Thyroid gland (tissue), 4 donors: ENCODE results near the gene DEFB123. TPM values are rescaled to one million over a fixed set of nuclear protein-coding genes. Genes with fewer than 3 reads are reported as not detected.
"Not testable (repeated sequence)": the region's sequence is repeated elsewhere in the genome, so short reads cannot be mapped to it uniquely, and the experiment has no call there.

ENCODE experiments used
- DNase-seq, 2 donors: peaks; one replicate each; pipeline ENCODE4 v3.0.0-alpha.2; 2019
- H3K27ac ChIP-seq, 3 donors: fragments of 200-600 bp; sonication (generic); 1 replicate in 2 of 3; 2 replicates in 1 of 3; pipeline ENCODE4 v1.5.1; 2016 to 2019; ENCODE audit warnings: mild to moderate bottlenecking in 1 of 3, moderate library complexity in 1 of 3
- H3K27me3 ChIP-seq: fragments of 200-600 bp; sonication (generic); one replicate; pipeline ENCODE4 v1.5.1; 2019
- H3K36me3 ChIP-seq, 2 donors: fragments of 200-600 bp; sonication (generic); one replicate each; pipeline ENCODE4 v1.5.1; 2016 to 2019
- H3K4me1 ChIP-seq, 2 donors: fragments of 200-600 bp; sonication (generic); one replicate each; pipeline ENCODE4 v1.5.1; 2017 to 2019
- H3K4me3 ChIP-seq, 3 donors: fragments of 200-600 bp; sonication (generic); replicated peaks in 1 of 3; 1 replicate in 2 of 3; 2 replicates in 1 of 3; pipeline ENCODE4 v1.5.1; 2016; ENCODE audit warnings: mild to moderate bottlenecking in 1 of 3
- H3K9me3 ChIP-seq: fragments of 200-600 bp; sonication (generic); one replicate; pipeline ENCODE4 v1.5.1; 2017
- POLR2A ChIP-seq, 2 donors: fragments of 450-650 bp; IDR thresholded peaks; one replicate each; pipeline ENCODE4 v1.6.1; 2017; ENCODE audit warnings: antibody characterized with exemption in 2 of 2, mild to moderate bottlenecking in 2 of 2, moderate library complexity in 1 of 2
- WGBS, 2 donors: methylation state at CpG; one replicate each; pipeline ENCODE4 v1.1.5; 2017; 5-methylcytosine and 5-hydroxymethylcytosine counted together
- intact Hi-C: fragments of 100-400 bp; cut with DNase I; formaldehyde crosslinking; loops from one replicate; pipeline ENCODE4 v1.15.1; 2023
- total RNA-seq, 4 donors: library from RNA; depleted of rRNA; stranded (reverse); fragments of >200 nt; gene quantifications; one replicate each; pipeline ENCODE4 v1.2.3, GENCODE V29; 2016
- TF ChIP-seq, protein P1 (sequence below), 6 experiments: fragments of 200-600 bp in 3 of 6; fragments of 450-650 bp in 3 of 6; sonication (generic) in 3 of 6; IDR thresholded peaks; one replicate each; pipeline ENCODE4 v1.5.1; 2016 to 2019; ENCODE audit warnings: antibody characterized with exemption in 6 of 6, mild to moderate bottlenecking in 2 of 6, inconsistent platforms in 1 of 6, moderate library complexity in 1 of 6

Gene DEFB123
- total RNA-seq, 4 donors from 2014 or later, result 6.9 TPM; not detected in 3

- Histone ChIP-seq H3K36me3 (no peaks in the 10 kb centered on the region), H3K27ac (no peak overlapping the region), H3K4me3 (no peak overlapping the region), H3K9me3 (no peaks in the 10 kb centered on the region), H3K4me1 (no peaks in the 10 kb centered on the region), H3K27me3 (no peaks in the 10 kb centered on the region)
- WGBS, 2 donors, result 47 to 62% methylated on average over 1 of the region's 1 CpG
- DNase-seq, result no peak
- TF ChIP-seq, protein P1, sequence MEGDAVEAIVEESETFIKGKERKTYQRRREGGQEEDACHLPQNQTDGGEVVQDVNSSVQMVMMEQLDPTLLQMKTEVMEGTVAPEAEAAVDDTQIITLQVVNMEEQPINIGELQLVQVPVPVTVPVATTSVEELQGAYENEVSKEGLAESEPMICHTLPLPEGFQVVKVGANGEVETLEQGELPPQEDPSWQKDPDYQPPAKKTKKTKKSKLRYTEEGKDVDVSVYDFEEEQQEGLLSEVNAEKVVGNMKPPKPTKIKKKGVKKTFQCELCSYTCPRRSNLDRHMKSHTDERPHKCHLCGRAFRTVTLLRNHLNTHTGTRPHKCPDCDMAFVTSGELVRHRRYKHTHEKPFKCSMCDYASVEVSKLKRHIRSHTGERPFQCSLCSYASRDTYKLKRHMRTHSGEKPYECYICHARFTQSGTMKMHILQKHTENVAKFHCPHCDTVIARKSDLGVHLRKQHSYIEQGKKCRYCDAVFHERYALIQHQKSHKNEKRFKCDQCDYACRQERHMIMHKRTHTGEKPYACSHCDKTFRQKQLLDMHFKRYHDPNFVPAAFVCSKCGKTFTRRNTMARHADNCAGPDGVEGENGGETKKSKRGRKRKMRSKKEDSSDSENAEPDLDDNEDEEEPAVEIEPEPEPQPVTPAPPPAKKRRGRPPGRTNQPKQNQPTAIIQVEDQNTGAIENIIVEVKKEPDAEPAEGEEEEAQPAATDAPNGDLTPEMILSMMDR (IDR thresholded peaks at IDR 0.05), result no peak
- no peak for TF ChIP-seq POLR2A (IDR thresholded peaks at IDR 0.05)
- intact Hi-C loops, result no loop called here
These were observed 30.4 kb upstream of the DEFB123 start for GRCh38 chr20:31410011-31410410.

GRCh38 chr20:31414381-31414780 lies 26.1 kb upstream of the DEFB123 start:
- Histone ChIP-seq H3K9me3 (no peaks in the 10 kb centered on the region), H3K4me3 (no peak overlapping the region), H3K36me3 (no peaks in the 10 kb centered on the region), H3K27me3 (no peaks in the 10 kb centered on the region), H3K27ac (no peak overlapping the region), H3K4me1 (no peaks in the 10 kb centered on the region)
- TF ChIP-seq, protein P1 (IDR thresholded peaks at IDR 0.05), result no peak
- no peak for TF ChIP-seq POLR2A (IDR thresholded peaks at IDR 0.05)
- intact Hi-C loops, result no loop called here
- WGBS, 2 donors, result 65 to 69% methylated on average over 6 of the region's 6 CpGs
- no peak for DNase-seq

- Histone ChIP-seq H3K4me3 (no peak overlapping the region), H3K4me1 (no peaks in the 10 kb centered on the region), H3K27me3 (no peaks in the 10 kb centered on the region), H3K9me3 (no peaks in the 10 kb centered on the region), H3K36me3 (no peaks in the 10 kb centered on the region), H3K27ac (no peak overlapping the region)
- intact Hi-C loops, result no loop called here
- no peak for TF ChIP-seq POLR2A (IDR thresholded peaks at IDR 0.05)
- TF ChIP-seq, protein P1 (IDR thresholded peaks at IDR 0.05), result no peak
- no peak for DNase-seq
- 88 to 90% methylated on average over 2 of the region's 2 CpGs for whole genome bisulfite sequencing, 2 donors
These were observed 24.8 kb upstream of the DEFB123 start for GRCh38 chr20:31415653-31416052.

- H3K4me3 ChIP-seq, result no peak overlapping the region
- no peaks in the 10 kb centered on the region for H3K9me3 ChIP-seq
- no peak overlapping the region for H3K27ac ChIP-seq
- H3K27me3 ChIP-seq, result no peaks in the 10 kb centered on the region
- DNase-seq, result no peak
- no peaks in the 10 kb centered on the region for H3K4me1 ChIP-seq
- TF ChIP-seq POLR2A (IDR thresholded peaks at IDR 0.05), result no peak
- no peaks in the 10 kb centered on the region for H3K36me3 ChIP-seq
- WGBS, 2 donors, result 81 to 89% methylated on average over 7 of the region's 7 CpGs
- intact Hi-C loops, result no loop called here
These were observed 22.1 kb upstream of the DEFB123 start for GRCh38 chr20:31418307-31418706.

GRCh38 chr20:31425797-31426196 lies 14.6 kb upstream of the DEFB123 start:
- Histone ChIP-seq H3K4me3 (no peak overlapping the region), H3K9me3 (no peaks in the 10 kb centered on the region), H3K27me3 (no peaks in the 10 kb centered on the region), H3K27ac (no peak overlapping the region), H3K36me3 (no peaks in the 10 kb centered on the region), H3K4me1 (no peaks in the 10 kb centered on the region)
- no peak for TF ChIP-seq POLR2A (IDR thresholded peaks at IDR 0.05)
- TF ChIP-seq, protein P1 (IDR thresholded peaks at IDR 0.05), result no peak
- intact Hi-C loops, result no loop called here
- no peak for DNase-seq

- H3K27me3 ChIP-seq, intact Hi-C loops, H3K27ac ChIP-seq, H3K4me1 ChIP-seq, H3K36me3 ChIP-seq, H3K4me3 ChIP-seq, H3K9me3 ChIP-seq, DNase-seq: not testable (repeated sequence)
- WGBS, 2 donors, result no CpG with 5 or more reads among the region's 48 CpGs
These were observed 13.4 kb upstream of the DEFB123 start for GRCh38 chr20:31426891-31427551.

- 96 to 98% methylated on average over 10 to 17 of the region's 31 CpGs for WGBS, 2 donors
- H3K4me3 ChIP-seq, H3K36me3 ChIP-seq, H3K27ac ChIP-seq, H3K4me1 ChIP-seq, H3K27me3 ChIP-seq, intact Hi-C loops, H3K9me3 ChIP-seq, DNase-seq: not testable (repeated sequence)
These were observed 12.9 kb upstream of the DEFB123 start for GRCh38 chr20:31427576-31427975.
